GM12878 (cell line): ENCODE data around the gene SIK3.

ENCODE experiments used
- CREB1 ChIP-seq: IDR thresholded peaks from 2 replicates; pipeline ENCODE4 v1.6.1; 2012; ENCODE audit warnings: low read depth, mild to moderate bottlenecking, inconsistent platforms
- EGR1 ChIP-seq, 2 experiments: IDR thresholded peaks; 1 replicate in 1 of 2; 2 replicates in 1 of 2; pipeline ENCODE4 v1.6.1; 2011 to 2012; ENCODE audit warnings: low read depth in 2 of 2, low read length in 2 of 2, borderline replicate concordance in 1 of 2, mild to moderate bottlenecking in 1 of 2, moderate library complexity in 1 of 2
- EZH2 ChIP-seq: IDR thresholded peaks from 2 replicates; pipeline ENCODE4 v1.6.1; 2012; ENCODE audit warnings: low read depth, mild to moderate bottlenecking, control low read depth, inconsistent platforms, low read length, borderline replicate concordance; ENCODE audit not compliant: control insufficient read depth
- POLR2A ChIP-seq: IDR thresholded peaks from 2 replicates; pipeline ENCODE4 v1.6.1; 2011; ENCODE audit warnings: low read depth, mild to moderate bottlenecking, low read length
- POLR2AphosphoS5 ChIP-seq: IDR thresholded peaks from 2 replicates; pipeline ENCODE4 v1.6.1; 2011; ENCODE audit warnings: mild to moderate bottlenecking, low read length, inconsistent platforms
- RAD21 ChIP-seq: IDR thresholded peaks from 2 replicates; pipeline ENCODE4 v1.6.1; 2011; ENCODE audit warnings: mild to moderate bottlenecking, low read depth, low read length, moderate library complexity; ENCODE audit not compliant: insufficient read depth
- SP1 ChIP-seq: IDR thresholded peaks from one replicate; pipeline ENCODE4 v1.6.1; 2011; ENCODE audit warnings: low read depth, low read length

DNA sequence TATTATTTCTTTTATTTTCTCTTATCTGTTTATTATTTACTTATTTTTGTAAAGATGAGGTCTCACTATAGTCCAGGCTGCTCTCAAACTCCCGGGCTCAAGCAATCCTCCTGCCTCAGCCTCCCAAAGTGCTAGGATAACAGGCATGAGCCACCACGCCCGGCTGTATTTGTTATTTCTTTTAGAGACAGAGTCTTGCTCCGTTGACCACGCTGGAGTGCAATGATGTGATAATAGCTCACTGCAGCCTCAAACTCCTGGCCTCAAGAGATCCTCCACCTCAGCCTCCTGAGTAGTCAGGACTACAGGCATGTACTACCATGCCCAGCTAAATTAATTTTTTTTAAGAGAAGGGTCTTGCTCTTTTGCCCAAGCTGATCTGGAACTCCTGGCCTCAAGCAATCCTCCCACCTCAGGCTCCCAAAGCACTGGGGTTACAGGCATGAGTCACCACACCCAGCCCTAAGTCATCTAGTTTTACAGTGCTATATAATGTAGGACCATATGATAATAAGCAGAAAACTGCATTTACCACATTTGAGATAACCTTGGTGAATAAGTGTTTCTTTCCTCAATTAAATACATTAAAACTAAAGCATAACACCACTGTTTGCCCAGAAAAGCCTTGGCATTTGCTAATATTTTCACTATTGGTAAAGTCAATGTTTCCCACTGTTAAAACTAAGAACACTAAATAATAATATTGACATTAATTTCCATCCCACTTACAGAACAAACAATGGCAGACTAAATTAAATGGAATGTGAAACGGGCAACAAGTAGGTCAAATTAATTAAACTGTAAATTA, 127.5 kb downstream of the SIK3 start:
- no peak for TF ChIP-seq CREB1
- TF ChIP-seq SP1 = no peak
- TF ChIP-seq POLR2AphosphoS5 = no peak
- TF ChIP-seq EZH2 = no peak
- no peak for TF ChIP-seq POLR2A
- TF ChIP-seq RAD21 = no peak
- TF ChIP-seq EGR1 (IDR thresholded peaks at IDR 0.05; ENCODE audit: borderline replicate concordance in 1 of 2, low read depth in 2 of 2, low read length in 2 of 2) = no peak
